MCF 10A (cell line): ENCODE results near the gene NUSAP1. TPM values are rescaled to one million over a fixed set of nuclear protein-coding genes. Genes with fewer than 3 reads are reported as not detected.

Experiments used
- BruUV-seq: library from RNA; stranded (reverse); fragments of 400-500 nt; replicated peaks from 2 replicates; lab custom pipeline; 2021; lab: Mats Ljungman, UMichigan
- CTCF ChIA-PET: fragments of 300-600 bp; sonication (Branson Sonifier 250); formaldehyde crosslinking; extraction: SDS; loops from one replicate; lab custom pipeline; 2021; ENCODE audit warnings: antibody characterized with exemption, inconsistent platforms; lab: Yijun Ruan, JAX
- POLR2A ChIA-PET: fragments of 300-600, 350-650 bp; sonication (Branson Sonifier 250); formaldehyde crosslinking; extraction: SDS; loops from one replicate; lab custom pipeline; 2020; ENCODE audit warnings: antibody characterized with exemption, inconsistent platforms; lab: Yijun Ruan, JAX
- DNase-seq: peaks from one replicate; pipeline ENCODE4 v3.0.0-alpha.2; 2018; ENCODE audit not compliant: unreplicated experiment
- H3K27ac Mint-ChIP-seq: one replicate; pipeline ENCODE4 v1.8.0; 2022; ENCODE audit warnings: mild to moderate bottlenecking, low read depth, mixed read lengths; ENCODE audit not compliant: unreplicated experiment
- H3K27me3 Mint-ChIP-seq: one replicate; pipeline ENCODE4 v1.8.0; 2022; ENCODE audit warnings: mixed read lengths; ENCODE audit not compliant: insufficient read depth, unreplicated experiment
- H3K36me3 Mint-ChIP-seq: one replicate; pipeline ENCODE4 v1.8.0; 2022; ENCODE audit warnings: mild to moderate bottlenecking, moderate library complexity, mixed read lengths; ENCODE audit not compliant: insufficient read depth, unreplicated experiment
- H3K4me1 Mint-ChIP-seq: one replicate; pipeline ENCODE4 v1.8.0; 2022; ENCODE audit warnings: mixed read lengths; ENCODE audit not compliant: insufficient read depth, unreplicated experiment
- H3K4me3 Mint-ChIP-seq: one replicate; pipeline ENCODE4 v1.8.0; 2022; ENCODE audit warnings: mild to moderate bottlenecking, moderate library complexity, mixed read lengths; ENCODE audit not compliant: unreplicated experiment
- H3K9me3 Mint-ChIP-seq: one replicate; pipeline ENCODE4 v1.8.0; 2022; ENCODE audit warnings: mixed read lengths; ENCODE audit not compliant: unreplicated experiment
- intact Hi-C: fragments of 100-400 bp; cut with micrococcal nuclease; formaldehyde crosslinking; loops from 2 replicates; pipeline ENCODE4 v1.14.1; 2022
- total RNA-seq: library from RNA; stranded (reverse); gene quantifications from 2 replicates; pipeline ENCODE4 v1.2.3, GENCODE V29; 2022
- TF ChIP-seq, protein P1 (sequence below): fragments of 200-600 bp; IDR thresholded peaks from one replicate; pipeline ENCODE4 v1.8.0; 2022; ENCODE audit warnings: antibody characterized with exemption, mild to moderate bottlenecking; ENCODE audit not compliant: unreplicated experiment

NUSAP1 gene
- total RNA-seq, 1 experiment from 2014 or later: 62.6 TPM

DNA sequence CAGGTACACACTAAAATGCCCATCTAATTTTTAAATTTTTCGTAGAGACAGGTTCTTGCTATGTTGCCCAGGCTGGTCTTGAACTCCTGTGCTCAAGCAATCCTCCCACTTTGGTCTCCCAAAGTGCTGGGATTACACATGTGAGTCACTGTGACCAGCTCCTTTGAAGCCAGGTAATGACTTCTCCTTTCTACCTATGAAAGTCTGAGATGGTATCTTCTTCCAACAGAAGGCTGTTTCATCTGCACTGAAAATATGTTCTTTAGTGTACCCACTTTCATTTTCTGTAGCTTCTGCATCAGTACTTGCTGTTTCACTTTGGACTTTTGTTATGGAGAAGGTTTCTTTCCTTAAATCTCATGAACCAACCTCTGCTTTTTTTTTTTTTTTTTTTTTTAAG is 9.1 kb upstream of the NUSAP1 start:
- Mint-ChIP-seq H3K9me3 (no peaks in the 10 kb centered on the region), H3K4me3 (no peak overlapping the region), H3K27ac (no peak overlapping the region), H3K27me3 (no peaks in the 10 kb centered on the region), H3K36me3 (peaks cover 6% of the 10 kb centered on the region), H3K4me1 (no peaks in the 10 kb centered on the region)
- CTCF ChIA-PET: interaction anchor here (0.7 to 1.4 kb wide), 4 partner anchors 9 to 466 kb away, joined by 3 to 4 read pairs (median 4); partner anchors contain the start of genes NUSAP1 and OIP5
- BruUV-seq: no TSS peak
- POLR2A ChIA-PET: interaction anchor here (1.1 to 1.5 kb wide), 3 partner anchors 9 to 38 kb away, joined by 3 to 9 read pairs (median 4); partner anchors contain the start of genes NUSAP1 and OIP5
- DNase-seq: no peak
- TF ChIP-seq, protein P1, sequence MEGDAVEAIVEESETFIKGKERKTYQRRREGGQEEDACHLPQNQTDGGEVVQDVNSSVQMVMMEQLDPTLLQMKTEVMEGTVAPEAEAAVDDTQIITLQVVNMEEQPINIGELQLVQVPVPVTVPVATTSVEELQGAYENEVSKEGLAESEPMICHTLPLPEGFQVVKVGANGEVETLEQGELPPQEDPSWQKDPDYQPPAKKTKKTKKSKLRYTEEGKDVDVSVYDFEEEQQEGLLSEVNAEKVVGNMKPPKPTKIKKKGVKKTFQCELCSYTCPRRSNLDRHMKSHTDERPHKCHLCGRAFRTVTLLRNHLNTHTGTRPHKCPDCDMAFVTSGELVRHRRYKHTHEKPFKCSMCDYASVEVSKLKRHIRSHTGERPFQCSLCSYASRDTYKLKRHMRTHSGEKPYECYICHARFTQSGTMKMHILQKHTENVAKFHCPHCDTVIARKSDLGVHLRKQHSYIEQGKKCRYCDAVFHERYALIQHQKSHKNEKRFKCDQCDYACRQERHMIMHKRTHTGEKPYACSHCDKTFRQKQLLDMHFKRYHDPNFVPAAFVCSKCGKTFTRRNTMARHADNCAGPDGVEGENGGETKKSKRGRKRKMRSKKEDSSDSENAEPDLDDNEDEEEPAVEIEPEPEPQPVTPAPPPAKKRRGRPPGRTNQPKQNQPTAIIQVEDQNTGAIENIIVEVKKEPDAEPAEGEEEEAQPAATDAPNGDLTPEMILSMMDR: no peak
- intact Hi-C loops: no loop called here

DNA sequence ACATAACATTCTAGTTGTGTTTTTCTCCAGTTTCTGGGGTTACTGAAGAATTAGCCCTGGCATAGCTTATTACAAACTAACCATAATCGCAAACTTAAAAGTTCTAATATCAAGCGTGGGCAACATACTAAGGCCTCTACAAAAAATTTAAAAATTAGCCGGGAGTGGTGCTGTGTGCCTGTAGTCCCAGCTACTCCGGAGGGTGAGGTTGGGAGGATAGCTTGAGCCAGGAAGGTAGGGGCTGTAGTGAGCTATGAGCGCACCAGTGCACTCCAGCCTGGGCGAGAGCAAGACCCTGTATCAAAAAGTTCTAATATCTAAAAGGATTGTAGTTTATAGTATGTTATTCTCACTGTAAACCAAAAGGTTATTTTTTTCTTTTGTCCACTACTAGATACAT is 1.4 kb upstream of the NUSAP1 start:
- Mint-ChIP-seq H3K9me3 (no peaks in the 10 kb centered on the region), H3K4me1 (peaks cover 4% of the 10 kb centered on the region), H3K27me3 (no peaks in the 10 kb centered on the region), H3K36me3 (peaks cover 14% of the 10 kb centered on the region), H3K27ac (peak overlapping the region; percentile 93), H3K4me3 (peak overlapping the region; percentile 98)
- BruUV-seq: no TSS peak
- TF ChIP-seq, protein P1: no peak
- intact Hi-C loops: loop anchor here (5.0 to 10.0 kb wide), 3 partner anchors 216 to 429 kb away; partner anchors contain the start of genes CHAC1 and INO80
- ChIA-PET CTCF (interaction anchor here (0.7 to 1.3 kb wide), 6 partner anchors 14 to 100 kb away, joined by 3 to 6 read pairs (median 4); partner anchors contain the start of gene CHP1), POLR2A (interaction anchor here (1.0 to 3.8 kb wide), 4 partner anchors 14 to 100 kb away, joined by 5 to 27 read pairs (median 6); partner anchors contain the start of genes CHP1 and EXD1)
- no peak for DNase-seq

DNA sequence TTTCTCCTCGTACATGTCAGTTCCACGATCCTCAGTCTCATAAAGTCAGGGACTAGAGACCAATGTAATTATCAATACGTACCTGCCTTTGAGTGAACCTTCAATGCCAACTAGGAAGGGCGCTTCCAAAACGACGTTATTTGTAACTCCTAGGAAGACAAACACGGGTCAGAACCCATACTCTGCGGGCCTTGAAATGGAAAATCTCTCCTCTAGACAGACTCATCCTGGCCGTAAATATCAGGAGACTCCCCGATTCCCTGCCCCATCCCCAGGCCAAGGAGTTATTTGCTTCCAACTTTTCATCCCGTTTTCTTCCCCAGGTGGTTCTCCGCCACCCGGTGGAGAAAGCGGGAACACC is 868 bp upstream of the NUSAP1 start:
- POLR2A ChIA-PET: interaction anchor here (0.5 to 3.8 kb wide), 18 partner anchors 9 to 460 kb away, joined by 3 to 27 read pairs (median 5); partner anchors contain the start of genes CHP1, EXD1 and INO80
- Mint-ChIP-seq H3K27me3 (no peaks in the 10 kb centered on the region), H3K9me3 (no peaks in the 10 kb centered on the region), H3K4me3 (peak overlapping the region; percentile 98), H3K27ac (peak overlapping the region; percentile 93), H3K4me1 (peaks cover 4% of the 10 kb centered on the region), H3K36me3 (peaks cover 14% of the 10 kb centered on the region)
- intact Hi-C loops: loop anchor here (1.0 to 10.0 kb wide), 5 partner anchors 45 to 430 kb away; partner anchors contain the start of genes CHAC1, CHP1 and INO80
- CTCF ChIA-PET: interaction anchor here (1.2 to 1.3 kb wide), 2 partner anchors 38 to 101 kb away, joined by 3 read pairs; partner anchors contain the start of gene CHP1
- peak; percentile 78 for DNase-seq
- TF ChIP-seq, protein P1: no peak
- no TSS peak for BruUV-seq

DNA sequence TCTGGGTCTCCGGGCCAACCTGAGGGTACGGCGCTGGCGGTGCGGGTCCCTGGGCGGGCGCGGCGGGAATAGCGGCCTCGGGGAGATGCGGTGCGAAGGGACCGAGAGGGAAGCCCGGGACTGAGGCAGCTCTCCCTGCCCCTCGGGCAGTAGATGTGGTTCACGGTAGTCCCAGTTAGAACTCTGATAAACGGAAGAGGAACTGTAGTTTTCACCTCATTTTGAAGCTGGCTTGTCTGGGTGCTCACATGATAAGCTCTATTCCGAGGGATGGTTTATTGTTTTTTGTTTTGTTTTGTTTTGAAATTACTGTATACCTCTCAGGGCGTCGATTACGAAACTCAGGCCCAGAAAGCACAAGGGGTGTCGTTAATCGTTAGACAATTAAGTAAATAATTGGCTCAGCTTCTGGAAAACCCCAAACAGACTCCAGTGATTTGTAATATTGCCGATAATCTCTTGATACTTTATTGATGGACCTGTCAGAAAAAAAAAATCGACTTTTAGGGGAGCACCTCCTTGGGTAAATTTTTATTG is 413 bp downstream of the NUSAP1 start:
- CTCF ChIA-PET: interaction anchor here (0.6 to 1.3 kb wide), 9 partner anchors 10 to 464 kb away, joined by 3 to 6 read pairs (median 4); no protein-coding TSS in a partner anchor
- DNase-seq: no peak

More for the DNA sequence above, 413 bp downstream of the NUSAP1 start:
- BruUV-seq: TSS peak; percentile 88
- intact Hi-C loops: loop anchor here (5.0 to 10.0 kb wide), 3 partner anchors 218 to 431 kb away; partner anchors contain the start of genes CHAC1 and INO80
- H3K4me1 Mint-ChIP-seq: peaks cover 15% of the 10 kb centered on the region
- peaks cover 14% of the 10 kb centered on the region for H3K36me3 Mint-ChIP-seq
- peak overlapping the region; percentile 93 for H3K27ac Mint-ChIP-seq
- peak overlapping the region; percentile 98 for H3K4me3 Mint-ChIP-seq
- H3K9me3 Mint-ChIP-seq: no peaks in the 10 kb centered on the region
- no peaks in the 10 kb centered on the region for H3K27me3 Mint-ChIP-seq
- TF ChIP-seq, protein P1: no peak
- POLR2A ChIA-PET: interaction anchor here (0.6 to 3.8 kb wide), 24 partner anchors 10 to 458 kb away, joined by 3 to 27 read pairs (median 4); partner anchors contain the start of genes CHP1, EXD1 and INO80
